Karpas-422 (cell line): ENCODE results near the gene PPP1R1C. TPM values are rescaled to one million over a fixed set of nuclear protein-coding genes. Genes with fewer than 3 reads are reported as not detected.

Source experiments
- DNase-seq: peaks from one replicate; pipeline ENCODE4 v3.0.0-alpha.2; 2015
- H2AFZ ChIP-seq: fragments of 200-600 bp; sonication (generic); 2 replicates; pipeline ENCODE4 v1.6.1; 2014; ENCODE audit warnings: antibody characterized with exemption, low read length, mixed read lengths
- H3K27ac ChIP-seq: fragments of 200-600 bp; sonication (generic); 2 replicates; pipeline ENCODE4 v1.5.1; 2014; ENCODE audit warnings: mild to moderate bottlenecking, low read length, moderate library complexity
- H3K27me3 ChIP-seq: fragments of 200-600 bp; sonication (generic); 2 replicates; pipeline ENCODE4 v1.6.1; 2014; ENCODE audit warnings: low read length, mixed read lengths
- H3K36me3 ChIP-seq: fragments of 200-600 bp; sonication (generic); 2 replicates; pipeline ENCODE4 v1.6.1; 2014; ENCODE audit warnings: low read length, mixed read lengths; ENCODE audit not compliant: insufficient read depth
- H3K4me1 ChIP-seq: fragments of 200-600 bp; sonication (generic); 2 replicates; pipeline ENCODE4 v1.6.1; 2014; ENCODE audit warnings: mild to moderate bottlenecking, low read length, mixed read lengths
- H3K4me2 ChIP-seq: fragments of 200-600 bp; sonication (generic); 2 replicates; pipeline ENCODE4 v1.6.1; 2014; ENCODE audit warnings: low read length, low read depth, mild to moderate bottlenecking; ENCODE audit not compliant: poor library complexity, severe bottlenecking
- H3K4me3 ChIP-seq: fragments of 200-600 bp; sonication (generic); 2 replicates; pipeline ENCODE4 v1.5.1; 2014; ENCODE audit warnings: mild to moderate bottlenecking, antibody characterized with exemption, low read length, mixed read lengths
- H3K79me2 ChIP-seq: fragments of 200-600 bp; sonication (generic); 2 replicates; pipeline ENCODE4 v1.6.1; 2014; ENCODE audit warnings: mild to moderate bottlenecking, low read length, mixed read lengths
- H3K9ac ChIP-seq: fragments of 200-600 bp; sonication (generic); 2 replicates; pipeline ENCODE4 v1.6.0; 2014; ENCODE audit warnings: low read length
- H3K9me2 ChIP-seq: fragments of 200-600 bp; sonication (generic), shearing (Covaris generic); replicated peaks from 2 replicates; pipeline ENCODE4 v1.6.0; 2014; ENCODE audit warnings: mild to moderate bottlenecking, low read length, moderate library complexity; ENCODE audit not compliant: insufficient read depth
- H3K9me3 ChIP-seq: fragments of 300-700, 200-600 bp; sonication (generic); 2 replicates; pipeline ENCODE4 v1.6.1; 2014; ENCODE audit warnings: low read length, mixed read lengths
- H4K20me1 ChIP-seq: fragments of 200-600 bp; sonication (generic); 2 replicates; pipeline ENCODE4 v1.6.1; 2014; ENCODE audit warnings: mild to moderate bottlenecking, antibody characterized with exemption, low read length, low read depth; ENCODE audit not compliant: insufficient read depth
- total RNA-seq: library from RNA; depleted of rRNA; stranded (reverse); fragments of >200 nt; shearing (Covaris generic); gene quantifications from 2 replicates; pipeline ENCODE4 v1.2.3, GENCODE V29; 2014; ENCODE audit warnings: low replicate concordance

The PPP1R1C gene
- total RNA-seq, 1 experiment from 2014 or later, result not detected

GRCh38 chr2:181995289-181995688, 9.6 kb downstream of the PPP1R1C start:
- H3K79me2 ChIP-seq, result no peaks in the 10 kb centered on the region
- H3K27ac ChIP-seq, result no peak overlapping the region
- H3K4me2 ChIP-seq, result no peak overlapping the region
- no peaks in the 10 kb centered on the region for H3K27me3 ChIP-seq
- H2AFZ ChIP-seq, result no peak overlapping the region
- H3K9me3 ChIP-seq, result no peaks in the 10 kb centered on the region
- no peaks in the 10 kb centered on the region for H3K9me2 ChIP-seq
- no peak overlapping the region for H3K9ac ChIP-seq
- no peaks in the 10 kb centered on the region for H3K36me3 ChIP-seq
- no peak overlapping the region for H3K4me3 ChIP-seq
- no peak for DNase-seq
- H4K20me1 ChIP-seq, result no peaks in the 10 kb centered on the region
- H3K4me1 ChIP-seq, result peaks cover 20% of the 10 kb centered on the region

GRCh38 chr2:181998041-181998835, 12.6 kb downstream of the PPP1R1C start:
- DNase-seq, result no peak
- Histone ChIP-seq H3K36me3 (no peaks in the 10 kb centered on the region), H3K4me2 (no peak overlapping the region), H3K9ac (no peak overlapping the region), H3K9me3 (no peaks in the 10 kb centered on the region), H3K4me1 (peaks cover 4% of the 10 kb centered on the region), H3K9me2 (no peaks in the 10 kb centered on the region), H2AFZ (no peak overlapping the region), H3K27ac (no peak overlapping the region), H3K4me3 (no peak overlapping the region), H3K79me2 (no peaks in the 10 kb centered on the region), H3K27me3 (no peaks in the 10 kb centered on the region), H4K20me1 (no peaks in the 10 kb centered on the region)

- H3K27ac ChIP-seq, result no peak overlapping the region
- no peaks in the 10 kb centered on the region for H3K36me3 ChIP-seq
- H3K9me3 ChIP-seq, result no peaks in the 10 kb centered on the region
- H3K4me1 ChIP-seq, result no peaks in the 10 kb centered on the region
- no peak for DNase-seq
- no peak overlapping the region for H3K4me2 ChIP-seq
- no peaks in the 10 kb centered on the region for H3K79me2 ChIP-seq
- H3K9ac ChIP-seq, result no peak overlapping the region
- no peaks in the 10 kb centered on the region for H3K9me2 ChIP-seq
- no peak overlapping the region for H2AFZ ChIP-seq
- H3K27me3 ChIP-seq, result no peaks in the 10 kb centered on the region
- H4K20me1 ChIP-seq, result no peaks in the 10 kb centered on the region
- H3K4me3 ChIP-seq, result no peak overlapping the region
Measured at GRCh38 chr2:181998891-181999654, 13.4 kb downstream of the PPP1R1C start.

GRCh38 chr2:181999911-182000310, 14.3 kb downstream of the PPP1R1C start:
- Histone ChIP-seq H3K4me2 (no peak overlapping the region), H3K36me3 (no peaks in the 10 kb centered on the region), H2AFZ (no peak overlapping the region), H3K4me1 (no peaks in the 10 kb centered on the region), H4K20me1 (no peaks in the 10 kb centered on the region), H3K4me3 (no peak overlapping the region), H3K9me2 (no peaks in the 10 kb centered on the region), H3K9ac (no peak overlapping the region), H3K27ac (no peak overlapping the region), H3K79me2 (no peaks in the 10 kb centered on the region), H3K27me3 (no peaks in the 10 kb centered on the region), H3K9me3 (no peaks in the 10 kb centered on the region)
- DNase-seq, result no peak

GRCh38 chr2:182004945-182005520, 19.4 kb downstream of the PPP1R1C start:
- DNase-seq, result no peak
- no peaks in the 10 kb centered on the region for H3K9me3 ChIP-seq
- no peaks in the 10 kb centered on the region for H3K79me2 ChIP-seq
- H4K20me1 ChIP-seq, result no peaks in the 10 kb centered on the region
- no peaks in the 10 kb centered on the region for H3K36me3 ChIP-seq
- no peaks in the 10 kb centered on the region for H3K4me1 ChIP-seq
- no peak overlapping the region for H3K4me3 ChIP-seq
- H3K27me3 ChIP-seq, result no peaks in the 10 kb centered on the region
- H3K27ac ChIP-seq, result no peak overlapping the region
- H3K4me2 ChIP-seq, result no peak overlapping the region
- H2AFZ ChIP-seq, result no peak overlapping the region
- no peaks in the 10 kb centered on the region for H3K9me2 ChIP-seq
- H3K9ac ChIP-seq, result no peak overlapping the region

GRCh38 chr2:182006595-182007341, 21.1 kb downstream of the PPP1R1C start:
- no peak overlapping the region for H3K4me3 ChIP-seq
- no peaks in the 10 kb centered on the region for H3K9me2 ChIP-seq
- H3K9ac ChIP-seq, result no peak overlapping the region
- no peak overlapping the region for H3K4me2 ChIP-seq
- no peaks in the 10 kb centered on the region for H3K9me3 ChIP-seq
- DNase-seq, result no peak
- no peaks in the 10 kb centered on the region for H3K36me3 ChIP-seq
- no peaks in the 10 kb centered on the region for H4K20me1 ChIP-seq
- H3K27ac ChIP-seq, result no peak overlapping the region
- no peaks in the 10 kb centered on the region for H3K27me3 ChIP-seq
- no peak overlapping the region for H2AFZ ChIP-seq
- H3K79me2 ChIP-seq, result no peaks in the 10 kb centered on the region
- no peaks in the 10 kb centered on the region for H3K4me1 ChIP-seq

GRCh38 chr2:182014284-182014683, 28.6 kb downstream of the PPP1R1C start:
- Histone ChIP-seq H3K9me3 (no peaks in the 10 kb centered on the region; the same call in 1 of the 2 replicates), H3K4me2 (no peak overlapping the region), H3K79me2 (no peaks in the 10 kb centered on the region), H3K27me3 (no peaks in the 10 kb centered on the region), H3K27ac (no peak overlapping the region), H4K20me1 (no peaks in the 10 kb centered on the region), H3K9me2 (no peaks in the 10 kb centered on the region), H3K4me3 (no peak overlapping the region), H3K36me3 (no peaks in the 10 kb centered on the region), H3K9ac (no peak overlapping the region), H3K4me1 (no peaks in the 10 kb centered on the region), H2AFZ (no peak overlapping the region)
- no peak for DNase-seq
